ENCODE data around the gene SF1.

The SF1 gene

DNA sequence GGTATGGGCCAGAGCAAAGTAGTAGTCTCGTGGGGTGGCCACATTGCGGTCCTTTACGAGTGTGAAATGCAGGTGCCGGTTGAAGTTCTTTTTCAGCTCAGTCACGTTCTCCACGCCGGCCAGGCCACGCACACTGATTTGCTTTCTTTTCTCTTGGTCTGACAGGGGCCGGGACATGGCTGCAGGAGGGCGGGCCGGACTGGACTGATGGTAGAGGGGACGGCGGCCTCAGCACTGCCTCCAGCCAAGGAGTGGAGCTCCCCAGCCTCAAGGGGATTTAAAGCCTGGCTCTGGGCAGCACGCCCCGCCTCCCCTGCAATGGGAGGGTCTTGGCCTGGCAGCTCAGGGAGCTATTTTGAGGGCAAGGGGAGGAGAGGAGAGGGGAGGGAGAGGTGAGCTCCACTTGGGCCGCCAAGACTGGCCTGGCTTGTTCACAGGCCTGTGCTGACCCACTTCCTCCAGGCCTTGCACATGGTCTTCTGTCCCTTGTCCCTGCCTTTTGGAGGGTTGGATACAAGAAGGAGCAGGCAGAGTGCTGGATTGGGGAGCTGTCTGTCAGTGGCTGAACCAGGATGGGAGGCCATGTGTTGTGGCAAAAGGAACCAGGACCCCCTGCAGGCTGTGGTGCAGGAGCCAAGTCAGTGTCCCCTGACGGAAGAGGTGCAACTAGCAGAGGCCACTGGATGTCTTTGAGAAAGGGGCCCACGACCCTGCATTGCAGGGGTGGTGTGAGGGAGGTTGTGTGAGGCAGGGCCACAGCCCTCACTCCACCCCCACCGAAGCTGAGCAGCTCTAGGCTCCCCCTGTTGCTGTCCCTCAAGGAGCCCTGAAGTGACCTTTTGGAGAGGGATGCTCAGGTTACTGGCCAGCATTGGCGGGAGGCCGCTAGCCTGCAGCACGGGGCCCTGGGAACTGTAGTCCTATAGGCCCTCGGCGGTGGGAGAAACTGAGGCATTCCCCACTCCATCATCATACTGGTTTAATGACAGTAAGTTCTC is 18.3 kb downstream of the SF1 start, which contains the start of gene PYGM:
Gene PYGM (minus strand): TSS at position 253 of the 998 bp plus-strand sequence. CDS start 76 bp downstream, at position 177.
- no peak for DNase-seq

DNA sequence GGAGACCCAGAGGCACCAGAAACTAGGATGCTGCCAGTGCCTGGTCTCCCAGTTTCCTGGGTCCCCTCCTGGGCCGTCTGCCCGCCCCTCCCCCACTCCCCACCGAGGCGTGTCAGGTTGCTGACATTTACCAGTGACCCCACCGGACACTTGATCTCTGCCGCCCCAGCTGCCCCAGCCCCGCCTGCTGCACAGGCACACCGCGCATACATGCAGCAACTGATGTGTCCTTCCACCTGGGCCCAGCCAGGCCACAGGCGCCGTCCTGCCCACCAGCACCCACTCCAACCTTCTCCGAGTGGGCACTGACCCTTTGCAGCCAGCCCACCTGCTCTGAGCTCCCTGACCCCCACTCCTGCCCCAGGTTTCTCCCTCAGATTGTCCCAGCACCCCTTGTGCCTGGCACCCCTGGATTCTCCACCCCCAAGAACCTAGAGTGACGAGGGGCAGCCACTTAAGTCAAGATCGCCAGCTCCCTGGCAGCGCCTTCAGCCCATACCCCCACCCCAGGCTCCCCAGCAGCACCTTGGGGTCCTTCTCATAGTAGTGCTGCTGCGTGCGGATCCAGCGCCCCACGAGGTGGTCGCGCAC is 19.1 kb downstream of the SF1 start:
- DNase-seq = no peak

DNA sequence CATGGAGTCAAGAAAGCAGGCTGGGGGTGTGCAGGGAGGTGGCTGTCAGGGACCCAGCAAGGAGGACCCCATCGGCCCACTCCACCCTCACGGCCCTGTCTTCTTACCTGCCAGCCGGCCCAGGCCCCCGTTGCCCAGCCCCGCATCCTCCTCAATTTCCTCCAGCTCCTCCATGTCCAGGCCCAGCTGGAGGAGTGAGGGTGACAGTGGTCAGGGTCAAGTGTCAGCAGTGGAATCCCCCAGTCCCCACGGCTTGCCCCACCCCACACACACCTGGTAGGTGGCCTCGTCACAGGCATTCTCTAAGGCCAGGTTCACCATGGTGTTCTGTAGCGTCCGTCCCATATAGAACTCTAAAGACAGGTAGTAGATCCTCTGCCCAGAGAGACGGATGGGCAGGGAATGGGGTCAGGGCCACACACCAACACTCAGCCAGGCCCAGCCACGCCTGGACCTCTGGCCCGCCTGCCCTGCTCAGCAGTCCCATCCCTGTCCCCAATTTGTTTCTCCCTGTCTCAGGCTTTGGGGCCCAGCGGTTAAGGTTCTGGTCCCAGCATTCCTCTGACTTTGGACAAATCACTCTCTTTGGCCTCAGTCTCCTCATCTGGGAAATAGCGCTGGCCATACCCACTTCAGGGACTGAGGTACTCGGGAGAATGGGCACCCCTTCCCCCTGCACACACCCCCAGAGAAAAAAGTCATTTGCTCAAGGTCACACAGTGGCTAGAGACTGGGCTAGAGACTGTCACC is 19.8 kb downstream of the SF1 start:
- no peak for DNase-seq

- no peak for DNase-seq
Measured at GRCh38 chr11:64757549-64758329, 20.6 kb downstream of the SF1 start.

DNA sequence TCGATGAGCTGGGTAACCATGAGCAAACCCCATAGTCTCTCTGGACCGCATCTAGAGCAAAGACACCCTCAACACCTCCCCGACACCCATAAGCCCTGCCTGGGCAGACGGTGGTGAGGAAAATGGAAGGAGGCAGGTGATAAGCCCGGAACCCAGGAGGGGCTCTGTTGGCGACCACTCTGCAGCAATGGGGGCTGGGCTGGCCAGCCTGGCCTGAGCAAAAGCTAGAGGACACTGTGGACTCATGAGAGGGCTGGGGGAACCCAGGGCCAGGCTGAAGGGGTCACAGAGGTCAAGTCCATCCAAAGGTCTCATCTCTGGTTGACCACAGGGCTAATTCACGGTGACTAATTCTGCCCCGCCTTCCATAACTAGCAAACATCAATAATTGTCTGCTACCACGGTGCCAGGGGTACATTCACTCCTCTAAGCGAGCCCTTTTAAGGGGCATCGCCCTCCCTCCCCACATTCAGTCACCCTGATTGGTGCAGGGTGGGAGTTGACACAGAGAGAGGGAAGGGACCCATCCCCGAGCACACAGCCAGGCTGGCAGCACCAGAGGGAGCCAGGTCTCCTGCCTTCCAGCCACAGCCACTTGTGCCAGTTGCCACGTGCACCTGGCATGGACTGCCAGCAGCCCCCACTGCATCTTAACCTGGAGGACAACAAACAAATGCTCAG is 22.5 kb downstream of the SF1 start:
- no peak for DNase-seq

DNA sequence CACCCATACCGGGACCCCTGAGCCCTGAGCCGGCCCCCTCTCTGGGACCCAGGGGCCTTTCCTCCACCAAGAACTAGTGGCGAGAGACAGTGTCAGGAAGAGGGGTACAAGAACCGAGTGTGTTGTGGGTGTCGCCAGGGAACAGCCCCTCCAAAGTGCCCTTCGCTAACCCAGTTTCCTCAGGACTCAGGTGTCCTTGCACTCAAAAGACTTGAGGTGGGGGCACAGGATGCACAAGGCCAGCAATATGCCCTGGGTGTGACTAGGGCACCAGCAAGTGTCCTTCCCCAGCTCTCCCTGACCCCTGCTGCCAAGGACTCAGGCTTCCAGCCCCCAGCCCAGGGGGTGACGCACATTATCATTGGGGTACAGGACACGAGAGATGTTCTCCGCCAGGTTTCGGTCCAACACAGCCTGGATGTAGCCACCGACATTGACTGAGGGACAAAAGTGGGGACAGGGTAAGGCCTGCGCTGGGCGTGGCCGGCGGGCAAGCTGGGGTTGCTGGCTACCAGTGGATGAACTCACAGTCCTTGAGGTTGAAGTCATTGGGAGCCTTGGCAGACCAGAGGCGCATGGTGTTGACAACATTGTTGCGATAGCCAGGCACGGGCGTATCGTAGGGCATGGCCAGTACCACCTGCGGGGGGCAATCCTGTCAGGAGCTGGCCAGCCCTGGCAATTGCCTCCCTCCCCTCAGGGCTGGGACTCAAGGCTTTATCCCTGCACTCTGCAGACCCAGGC is 23.3 kb downstream of the SF1 start:
- DNase-seq = no peak

- DNase-seq = no peak
Measured at GRCh38 chr11:64754124-64754918, 24.0 kb downstream of the SF1 start.

DNA sequence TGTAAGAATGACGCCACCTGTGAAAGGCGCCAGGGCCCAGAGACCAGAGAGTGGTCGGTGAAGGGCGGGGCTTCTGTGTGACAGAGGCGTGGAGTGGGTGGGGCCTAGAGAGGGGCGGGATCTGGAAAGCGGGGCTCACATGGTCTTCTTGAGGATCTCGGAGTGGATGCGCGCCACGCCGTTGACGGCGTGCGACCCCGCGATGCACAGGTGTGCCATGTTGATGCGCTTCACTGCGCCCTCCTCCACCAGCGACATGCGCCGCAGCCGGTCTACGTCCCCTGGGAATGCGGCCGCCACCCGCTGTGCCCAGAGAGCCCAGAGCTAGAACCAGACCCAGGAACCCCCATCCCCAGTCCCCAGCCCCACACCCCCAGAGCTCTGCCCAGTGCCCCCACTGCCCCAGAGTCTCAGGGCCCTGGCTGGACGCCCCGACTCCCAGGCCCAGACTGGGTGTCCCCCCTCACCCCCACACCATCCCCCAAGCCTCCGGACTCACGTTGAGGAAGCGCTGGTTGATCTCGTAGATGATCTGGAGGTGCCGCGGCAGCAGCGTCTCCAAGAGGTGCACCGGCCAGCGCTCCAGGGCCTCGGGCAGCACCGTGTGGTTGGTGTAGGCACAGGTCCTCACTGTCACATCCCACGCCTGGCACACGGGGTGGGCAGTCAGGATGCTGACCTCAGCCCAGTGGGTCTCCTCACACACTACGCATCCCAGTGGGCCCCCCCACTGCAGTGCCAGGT is 24.8 kb downstream of the SF1 start:
- no peak for DNase-seq

GRCh38 chr11:64753019-64753379 is 25.3 kb downstream of the SF1 start:
- no peak for DNase-seq

DNA sequence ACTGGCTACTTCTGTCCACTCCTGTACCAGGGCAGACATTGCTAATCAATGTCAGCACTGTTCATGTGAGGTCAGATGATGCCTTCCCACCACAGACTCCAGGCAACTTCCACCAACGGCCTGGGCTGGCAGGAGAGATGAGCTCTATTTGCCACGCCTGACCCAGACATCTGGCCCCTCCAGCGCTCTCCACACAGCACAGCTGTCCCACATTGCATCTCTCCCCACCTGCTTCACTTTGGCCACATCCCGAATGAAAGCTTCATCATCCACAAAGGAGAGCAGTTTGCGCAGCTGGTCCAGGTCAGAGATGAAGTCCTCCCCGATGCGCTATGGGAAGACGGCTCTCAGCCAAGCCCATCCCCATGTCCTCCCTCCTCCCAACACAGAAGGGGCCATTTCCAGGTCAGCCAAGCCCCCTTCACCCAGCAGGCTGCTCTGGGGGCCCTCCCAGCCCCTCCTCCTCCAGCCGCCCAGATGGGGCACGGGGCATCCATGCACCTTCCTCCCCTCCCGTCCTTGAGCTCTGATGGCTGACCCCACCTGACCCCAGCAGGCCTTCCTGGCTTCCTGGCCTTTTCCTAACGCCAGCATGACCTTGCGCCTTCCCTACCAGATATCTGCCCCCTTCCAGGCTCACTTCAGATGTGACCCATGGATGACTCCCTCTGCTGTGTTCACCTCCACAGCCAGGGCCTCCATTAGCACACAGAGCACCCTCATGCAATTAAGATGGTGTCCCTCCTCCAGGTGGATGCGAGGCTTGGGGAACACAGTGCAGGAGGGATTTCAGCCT is 26.0 kb downstream of the SF1 start:
- DNase-seq = peak; percentile 27

GRCh38 chr11:64751580-64751979 is 26.8 kb downstream of the SF1 start:
- no peak for DNase-seq

GRCh38 chr11:64751136-64751535 is 27.2 kb downstream of the SF1 start:
- DNase-seq = no peak

GRCh38 chr11:64750361-64751054 is 27.8 kb downstream of the SF1 start:
- DNase-seq = no peak

GRCh38 chr11:64747961-64748665 is 30.2 kb downstream of the SF1 start:
- DNase-seq = no peak

- no peak for DNase-seq
Measured at GRCh38 chr11:64746486-64746885, 31.9 kb downstream of the SF1 start.

GRCh38 chr11:64745521-64746328 is 32.6 kb downstream of the SF1 start:
- no peak for DNase-seq

- no peak for DNase-seq
Measured at GRCh38 chr11:64745189-64745520, 33.2 kb downstream of the SF1 start.

All from NCI-H1092 treated with DMSO at 0.1 percent for 48 hours (cell line).